Right lobe of liver (tissue), 6 donors: ENCODE results near the gene ZNF593OS. TPM values are rescaled to one million over a fixed set of nuclear protein-coding genes. Genes with fewer than 3 reads are reported as not detected.

Source experiments
- ATAC-seq, 4 donors: fragments of 200-7000 bp; cut with Tn5 transposase; one replicate each; pipeline ENCODE4 v1.9.1; 2020; ENCODE audit warnings: mild to moderate bottlenecking in 4 of 4, moderate library complexity in 4 of 4
- DNase-seq, 3 donors: peaks; one replicate each; pipeline ENCODE4 v3.0.0-alpha.2; 2020
- H3K27ac ChIP-seq, 3 donors: fragments of 200-600 bp; one replicate each; pipeline ENCODE4 v1.8.0; 2022
- H3K27me3 ChIP-seq, 2 donors: fragments of 200-600 bp; one replicate each; pipeline ENCODE4 v1.8.0; 2022
- H3K36me3 ChIP-seq, 4 donors: fragments of 200-600 bp; sonication (generic) in 1 of 4; one replicate each; pipeline versions ENCODE4 v1.5.1 to v1.8.0; 2017 to 2022; ENCODE audit warnings: control low read depth in 1 of 4
- H3K4me1 ChIP-seq, 4 donors: fragments of 200-600 bp; sonication (generic) in 1 of 4; one replicate each; pipeline versions ENCODE4 v1.5.1 to v1.8.0; 2017 to 2022; ENCODE audit warnings: control low read depth in 1 of 4
- H3K4me3 ChIP-seq, 3 donors: fragments of 200-600 bp; one replicate each; pipeline ENCODE4 v1.8.0; 2022
- H3K9me3 ChIP-seq, 4 donors: fragments of 200-600 bp; sonication (generic) in 1 of 4; one replicate each; pipeline versions ENCODE4 v1.5.1 to v1.8.0; 2017 to 2022; ENCODE audit warnings: control low read depth in 1 of 4
- CTCF ChIP-seq, 4 donors: fragments of 200-600 bp in 3 of 4; fragments of 450-650 bp in 1 of 4; IDR thresholded peaks; one replicate each; pipeline versions ENCODE4 v1.5.1 to v1.8.0; 2016 to 2022; ENCODE audit warnings: antibody characterized with exemption in 4 of 4, mild to moderate bottlenecking in 2 of 4
- POLR2A ChIP-seq: fragments of 450-650 bp; IDR thresholded peaks from one replicate; pipeline ENCODE4 v1.6.1; 2017; ENCODE audit warnings: antibody characterized with exemption, mild to moderate bottlenecking
- WGBS: methylation state at CpG from one replicate; pipeline ENCODE4 v1.1.6; 2018; ENCODE audit warnings: low coverage, low lambda C conversion rate; ENCODE audit not compliant: insufficient coverage; ENCODE audit errors: missing lambda C conversion rate; 5-methylcytosine and 5-hydroxymethylcytosine counted together
- intact Hi-C, 2 donors: fragments of 100-400 bp; cut with DNase I; formaldehyde crosslinking; loops; one replicate each; pipeline versions ENCODE4 v1.11.2 to v1.14.1; 2022
- total RNA-seq, 6 experiments: library from RNA; depleted of rRNA in 2 of 6; stranded (reverse); fragments of >200 nt in 2 of 6; fragmentation: NEBNext Ultra II Directional in 3 of 6; extraction: Animal tissue kit (Norgen Biotek cat#: 25700) in 3 of 6; gene quantifications; one replicate each; pipeline versions ENCODE4 v1.1.0 to v1.2.4, GENCODE V29; 2016 to 2023
- donor health status: DM: no; HTN: yes; CAD: no.
- donor health status: DM: no; HTN: no; CAD: no.
- donor health status: DM: no; HTN: no; CAD: no.
- donor health status: DM: no; HTN: yes; CAD: no.
- donor health status: DM: no; HTN: yes; CAD: no.

ZNF593OS gene
- total RNA-seq, 6 experiments from 2014 or later: not detected

GRCh38 chr1:26130695-26131094 is 40.9 kb downstream of the ZNF593OS start:
- H3K4me3 ChIP-seq: no peak overlapping the region
- no peaks in the 10 kb centered on the region for H3K9me3 ChIP-seq
- ATAC-seq (no peak), DNase-seq (no peak)
- no peaks in the 10 kb centered on the region for H3K27me3 ChIP-seq
- H3K27ac ChIP-seq: no peak overlapping the region
- TF ChIP-seq CTCF (IDR thresholded peaks at IDR 0.05) (no peak), POLR2A (no peak)
- WGBS: no CpG with 5 or more reads among the region's 1 CpG
- H3K36me3 ChIP-seq: no peaks in the 10 kb centered on the region
- H3K4me1 ChIP-seq: peaks cover 0 to 23% (median 0%) of the 10 kb centered on the region in 4 donors
- intact Hi-C loops: no loop called here

GRCh38 chr1:26129778-26130177 is 41.9 kb downstream of the ZNF593OS start:
- intact Hi-C loops: no loop called here
- Histone ChIP-seq H3K36me3 (no peaks in the 10 kb centered on the region), H3K27me3 (no peaks in the 10 kb centered on the region), H3K9me3 (no peaks in the 10 kb centered on the region), H3K4me1 (peaks cover 0 to 30% (median 3%) of the 10 kb centered on the region in 4 donors), H3K27ac (no peak overlapping the region), H3K4me3 (no peak overlapping the region)
- WGBS: 87% methylated on average over 4 of the region's 4 CpGs
- ATAC-seq (no peak), DNase-seq (no peak)
- TF ChIP-seq CTCF (IDR thresholded peaks at IDR 0.05) (no peak), POLR2A (no peak)

GRCh38 chr1:26127235-26128163 is 44.1 kb downstream of the ZNF593OS start:
- intact Hi-C loops: no loop called here
- H3K4me1 ChIP-seq: peaks cover 0 to 34% (median 5%) of the 10 kb centered on the region in 4 donors
- DNase-seq: no peak
- no peak overlapping the region for H3K4me3 ChIP-seq
- TF ChIP-seq POLR2A (no peak), CTCF (IDR thresholded peaks at IDR 0.05) (no peak)
- no peaks in the 10 kb centered on the region for H3K9me3 ChIP-seq
- H3K36me3 ChIP-seq: no peaks in the 10 kb centered on the region
- 44% methylated on average over 13 of the region's 13 CpGs for WGBS
- H3K27me3 ChIP-seq: no peaks in the 10 kb centered on the region
- peak overlapping the region in 1 of 3 donors; percentile 29 for H3K27ac ChIP-seq
- peak in 3 of 4 donors; percentile 24 to 33 (median 27) for ATAC-seq

GRCh38 chr1:26126321-26127084 is 45.1 kb downstream of the ZNF593OS start:
- intact Hi-C loops: no loop called here
- ATAC-seq: peak; percentile 38 to 61 (median 60)
- WGBS: 63% methylated on average over 9 of the region's 9 CpGs

More at GRCh38 chr1:26126321-26127084, 45.1 kb downstream of the ZNF593OS start:
- Histone ChIP-seq H3K9me3 (no peaks in the 10 kb centered on the region), H3K4me1 (peaks cover 0 to 38% (median 5%) of the 10 kb centered on the region in 4 donors), H3K27me3 (no peaks in the 10 kb centered on the region), H3K4me3 (no peak overlapping the region), H3K36me3 (no peaks in the 10 kb centered on the region), H3K27ac (peak overlapping the region in 2 of 3 donors; percentile 9 to 29)
- no peak for TF ChIP-seq CTCF (IDR thresholded peaks at IDR 0.05)
- TF ChIP-seq POLR2A: no peak
- DNase-seq: no peak
